ENCODE data around the gene RTN4RL1.

- TF ChIP-seq CTCF (IDR thresholded peaks at IDR 0.05) (no peak), POLR2A (IDR thresholded peaks at IDR 0.05) (no peak)
Measured at GRCh38 chr17:2040942-2041560, 15.9 kb upstream of the RTN4RL1 start.

Data from right lobe of liver (tissue), 4 donors.